ENCODE measurements around the gene MAD1L1. TPM values are rescaled to one million over a fixed set of nuclear protein-coding genes. Genes with fewer than 3 reads are reported as not detected.
A peak's percentile ranks its signal among the peaks of the same experiment; 100 is the strongest.

MAD1L1 gene
- polyA plus RNA-seq, 1 experiment: 32.0 TPM

DNA sequence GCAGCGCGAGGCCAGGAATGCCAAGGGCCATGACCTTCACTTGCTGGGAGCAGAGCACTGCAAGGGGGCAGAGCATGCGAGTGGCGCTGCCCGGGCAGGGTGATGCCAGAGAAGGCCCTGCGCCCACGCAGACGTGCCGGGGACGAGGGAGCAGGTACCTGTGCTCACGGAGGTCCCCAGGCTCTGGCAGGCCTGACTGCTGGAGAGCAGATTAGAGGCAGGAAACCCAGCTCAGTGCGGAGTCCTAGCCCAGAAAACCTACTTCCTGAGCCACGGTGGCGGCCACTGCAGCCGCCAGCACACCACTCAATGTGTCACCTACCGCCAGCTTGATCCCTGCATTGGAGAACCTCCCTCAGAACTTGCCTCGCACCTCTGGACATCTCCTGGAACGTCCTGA, 148.4 kb downstream of the MAD1L1 start:
- no peaks in the 10 kb centered on the region for H3K27me3 ChIP-seq (ENCODE audit: control insufficient read depth, insufficient read depth, low read length)
- no peak for TF ChIP-seq CTCF (IDR thresholded peaks at IDR 0.05; ENCODE audit: insufficient read depth, low read depth, low read length)
- peaks cover 4% of the 10 kb centered on the region; the same call in 1 of the 2 replicates for H3K36me3 ChIP-seq (ENCODE audit: control insufficient read depth, insufficient read depth, low read length)
- CTCF ChIA-PET: interaction anchor here (0.9 to 1.2 kb wide), 2 partner anchors 9 to 135 kb away, joined by 3 to 4 read pairs; no protein-coding TSS in a partner anchor
- POLR2A ChIA-PET: no interaction called here
- DNase-seq (ENCODE audit: low read depth): no peak
- no peak overlapping the region for H3K4me3 ChIP-seq (ENCODE audit: low read depth, low read length)

- ChIA-PET POLR2A (no interaction called here), CTCF (interaction anchor here (1.2 to 1.3 kb wide), 2 partner anchors 10 to 35 kb away, joined by 3 to 5 read pairs; no protein-coding TSS in a partner anchor)
- no peak for TF ChIP-seq CTCF (IDR thresholded peaks at IDR 0.05; ENCODE audit: insufficient read depth, low read depth, low read length)
- H3K36me3 ChIP-seq (ENCODE audit: control insufficient read depth, insufficient read depth, low read length): peaks cover 7% of the 10 kb centered on the region
- H3K4me3 ChIP-seq (ENCODE audit: low read depth, low read length): no peak overlapping the region
- no peak for DNase-seq (ENCODE audit: low read depth)
- no peaks in the 10 kb centered on the region for H3K27me3 ChIP-seq (ENCODE audit: control insufficient read depth, insufficient read depth, low read length)
Measured at GRCh38 chr7:2083362-2083761, 149.4 kb downstream of the MAD1L1 start.

DNA sequence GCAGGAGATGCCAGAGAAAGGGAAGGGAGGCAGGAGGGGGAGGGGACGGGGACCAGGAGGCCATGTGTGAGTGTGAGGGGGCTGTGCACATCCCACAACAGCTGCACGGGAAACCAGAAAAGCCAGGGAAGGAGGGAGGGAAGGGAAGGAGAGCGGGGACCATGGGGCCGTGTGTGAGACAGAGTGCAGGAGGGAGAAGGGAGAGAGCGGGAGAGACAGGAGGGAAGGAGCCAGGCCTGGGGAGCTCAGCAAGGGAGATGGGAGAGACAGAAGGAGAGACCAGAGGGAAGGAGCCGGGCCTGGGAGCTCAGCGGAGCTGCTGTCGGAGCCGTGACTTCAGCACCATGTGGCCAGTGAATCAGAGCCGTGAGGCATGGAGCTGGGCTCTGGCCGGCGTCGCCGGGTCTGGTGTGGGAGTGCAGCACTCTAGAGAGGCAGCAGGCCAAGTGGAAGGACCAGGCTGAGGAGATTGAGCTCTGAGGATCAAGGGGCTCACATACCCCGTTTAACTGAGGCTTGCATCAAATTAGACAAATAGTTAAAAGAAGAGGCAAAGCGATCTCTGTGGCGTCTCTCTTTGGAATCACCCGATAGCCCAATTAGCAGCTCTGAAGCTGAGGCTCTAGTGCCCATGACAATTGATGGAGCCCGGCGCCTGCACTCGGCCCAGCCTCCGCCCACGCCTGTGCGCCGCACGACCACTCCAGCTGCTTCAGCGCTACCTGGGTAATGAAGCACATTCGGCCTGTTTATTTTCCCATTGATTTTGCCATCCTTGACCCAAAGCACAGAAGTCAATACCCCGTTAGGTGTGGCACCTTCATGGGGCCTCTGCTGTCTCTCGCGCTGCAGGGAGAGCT, 150.4 kb downstream of the MAD1L1 start:
- ChIA-PET POLR2A (interaction anchor here (0.6 kb wide), 1 partner anchor 13 kb away, joined by 12 read pairs; no protein-coding TSS in a partner anchor), CTCF (interaction anchor here (1.0 to 1.5 kb wide), 4 partner anchors 11 to 34 kb away, joined by 3 to 6 read pairs (median 4); no protein-coding TSS in a partner anchor)
- TF ChIP-seq CTCF (IDR thresholded peaks at IDR 0.05; ENCODE audit: insufficient read depth, low read depth, low read length): no peak
- Histone ChIP-seq H3K36me3 (ENCODE audit: control insufficient read depth, insufficient read depth, low read length) (peaks cover 7% of the 10 kb centered on the region), H3K4me3 (ENCODE audit: low read depth, low read length) (no peak overlapping the region), H3K27me3 (ENCODE audit: control insufficient read depth, insufficient read depth, low read length) (no peaks in the 10 kb centered on the region)
- peak; percentile 52 for DNase-seq (ENCODE audit: low read depth)

GRCh38 chr7:2081526-2082135, 151.1 kb downstream of the MAD1L1 start:
- no peaks in the 10 kb centered on the region for H3K27me3 ChIP-seq (ENCODE audit: control insufficient read depth, insufficient read depth, low read length)
- H3K4me3 ChIP-seq (ENCODE audit: low read depth, low read length): no peak overlapping the region
- ChIA-PET CTCF (interaction anchor here (1.5 kb wide), 1 partner anchor 18 kb away, joined by 6 read pairs; no protein-coding TSS in a partner anchor), POLR2A (interaction anchor here (0.6 kb wide), 1 partner anchor 12 kb away, joined by 12 read pairs; no protein-coding TSS in a partner anchor)
- DNase-seq (ENCODE audit: low read depth): no peak
- TF ChIP-seq CTCF (IDR thresholded peaks at IDR 0.05; ENCODE audit: insufficient read depth, low read depth, low read length): no peak
- peaks cover 7% of the 10 kb centered on the region for H3K36me3 ChIP-seq (ENCODE audit: control insufficient read depth, insufficient read depth, low read length)

GRCh38 chr7:2080477-2080876, 152.3 kb downstream of the MAD1L1 start:
- no peak for TF ChIP-seq CTCF (IDR thresholded peaks at IDR 0.05; ENCODE audit: insufficient read depth, low read depth, low read length)
- no peaks in the 10 kb centered on the region for H3K27me3 ChIP-seq (ENCODE audit: control insufficient read depth, insufficient read depth, low read length)
- POLR2A ChIA-PET: no interaction called here

More at GRCh38 chr7:2080477-2080876, 152.3 kb downstream of the MAD1L1 start:
- Histone ChIP-seq H3K36me3 (ENCODE audit: control insufficient read depth, insufficient read depth, low read length) (peaks cover 9% of the 10 kb centered on the region), H3K4me3 (ENCODE audit: low read depth, low read length) (no peak overlapping the region)
- no peak for DNase-seq (ENCODE audit: low read depth)
- CTCF ChIA-PET: no interaction called here
